Activated naive CD4-positive, alpha-beta T cell treated with anti-CD3 and anti-CD28 coated beads, Interleukin-2, amount 50 U/mL, for 24 hours (primary cell): ENCODE data around the gene TAF11L14.

Source experiments
- H3K27ac Mint-ChIP-seq: one replicate; pipeline ENCODE4 v1.8.0; 2021; ENCODE audit warnings: mild to moderate bottlenecking, mixed read lengths
- H3K27me3 Mint-ChIP-seq: one replicate; pipeline ENCODE4 v1.8.0; 2021; ENCODE audit warnings: mixed read lengths
- H3K36me3 Mint-ChIP-seq: one replicate; pipeline ENCODE4 v1.8.0; 2021; ENCODE audit warnings: mixed read lengths
- H3K4me1 Mint-ChIP-seq: one replicate; pipeline ENCODE4 v1.8.0; 2021; ENCODE audit warnings: mixed read lengths
- H3K4me3 Mint-ChIP-seq: one replicate; pipeline ENCODE4 v1.8.0; 2021; ENCODE audit warnings: mild to moderate bottlenecking, mixed read lengths
- H3K9me3 Mint-ChIP-seq: one replicate; pipeline ENCODE4 v1.8.0; 2021; ENCODE audit warnings: mixed read lengths

Gene TAF11L14

GRCh38 chr5:17655921-17656320, 21.7 kb downstream of the TAF11L14 start:
- H3K4me1 Mint-ChIP-seq = no peaks in the 10 kb centered on the region
- no peak overlapping the region for H3K4me3 Mint-ChIP-seq
- H3K9me3 Mint-ChIP-seq = no peaks in the 10 kb centered on the region
- H3K27ac Mint-ChIP-seq = no peak overlapping the region
- H3K36me3 Mint-ChIP-seq = no peaks in the 10 kb centered on the region
- H3K27me3 Mint-ChIP-seq = no peaks in the 10 kb centered on the region

- peaks cover 24% of the 10 kb centered on the region for H3K9me3 Mint-ChIP-seq
- no peak overlapping the region for H3K27ac Mint-ChIP-seq
- H3K36me3 Mint-ChIP-seq = no peaks in the 10 kb centered on the region
- no peaks in the 10 kb centered on the region for H3K27me3 Mint-ChIP-seq
- no peaks in the 10 kb centered on the region for H3K4me1 Mint-ChIP-seq
- H3K4me3 Mint-ChIP-seq = no peak overlapping the region
Measured at GRCh38 chr5:17663182-17663581, 28.9 kb downstream of the TAF11L14 start.

- Mint-ChIP-seq H3K27me3 (no peaks in the 10 kb centered on the region), H3K4me3 (no peak overlapping the region), H3K4me1 (no peaks in the 10 kb centered on the region), H3K36me3 (no peaks in the 10 kb centered on the region), H3K9me3 (peaks cover 24% of the 10 kb centered on the region), H3K27ac (no peak overlapping the region)
Measured at GRCh38 chr5:17665836-17666235, 31.6 kb downstream of the TAF11L14 start.

DNA sequence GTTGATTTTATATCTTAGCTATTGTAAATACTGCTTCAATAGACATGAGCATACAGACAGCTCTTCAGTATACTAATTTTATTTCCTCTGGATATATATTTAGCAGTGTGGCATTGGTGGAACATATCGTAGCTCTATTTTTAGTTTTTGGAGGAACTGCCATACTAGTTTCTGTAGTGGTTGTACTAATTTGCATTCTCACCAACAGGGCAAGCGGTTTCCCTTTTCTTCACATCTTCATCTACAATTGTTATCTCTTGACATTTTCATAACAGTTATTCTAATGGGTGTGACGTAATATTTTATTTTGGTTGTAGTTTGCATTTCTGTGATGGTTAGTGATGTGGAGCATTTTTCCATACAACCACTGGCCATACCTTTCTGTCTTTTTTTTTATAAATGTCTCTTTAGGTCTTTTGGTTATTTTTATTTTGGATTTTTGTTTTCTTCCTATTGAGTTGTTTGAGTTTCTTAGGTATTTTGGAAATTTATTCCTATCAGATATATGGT, 32.5 kb downstream of the TAF11L14 start:
- H3K9me3 Mint-ChIP-seq = peaks cover 28% of the 10 kb centered on the region
- no peaks in the 10 kb centered on the region for H3K36me3 Mint-ChIP-seq
- no peaks in the 10 kb centered on the region for H3K4me1 Mint-ChIP-seq
- H3K27ac Mint-ChIP-seq = no peak overlapping the region
- H3K4me3 Mint-ChIP-seq = no peak overlapping the region
- H3K27me3 Mint-ChIP-seq = no peaks in the 10 kb centered on the region

DNA sequence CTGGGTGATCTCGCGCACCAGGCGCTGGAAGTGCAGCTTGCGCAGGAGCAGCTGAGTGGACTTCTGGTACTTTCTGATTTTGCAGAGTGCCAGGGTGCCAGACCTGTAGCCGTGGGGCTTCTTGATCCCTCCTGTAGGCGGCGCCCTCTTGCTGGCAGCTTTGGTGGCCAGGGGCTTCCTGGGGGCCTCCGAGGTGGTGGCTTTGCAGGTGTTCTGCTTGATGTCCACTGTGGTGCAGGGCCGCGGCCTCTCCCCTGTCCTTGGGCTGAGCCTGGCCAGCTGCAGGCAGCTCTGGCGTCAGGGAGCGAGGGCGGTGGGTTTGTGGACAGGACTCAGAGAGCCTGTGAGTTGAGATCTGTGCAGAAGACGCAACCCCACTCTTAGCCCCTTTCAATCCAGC, 36.1 kb downstream of the TAF11L14 start:
- Mint-ChIP-seq H3K4me1 (no peaks in the 10 kb centered on the region), H3K27me3 (no peaks in the 10 kb centered on the region), H3K27ac (no peak overlapping the region), H3K36me3 (no peaks in the 10 kb centered on the region), H3K9me3 (peaks cover 21% of the 10 kb centered on the region), H3K4me3 (no peak overlapping the region)

- Mint-ChIP-seq H3K27me3 (no peaks in the 10 kb centered on the region), H3K4me1 (no peaks in the 10 kb centered on the region), H3K36me3 (no peaks in the 10 kb centered on the region), H3K9me3 (peaks cover 5% of the 10 kb centered on the region), H3K4me3 (no peak overlapping the region), H3K27ac (no peak overlapping the region)
Measured at GRCh38 chr5:17678751-17679324, 44.6 kb downstream of the TAF11L14 start.

DNA sequence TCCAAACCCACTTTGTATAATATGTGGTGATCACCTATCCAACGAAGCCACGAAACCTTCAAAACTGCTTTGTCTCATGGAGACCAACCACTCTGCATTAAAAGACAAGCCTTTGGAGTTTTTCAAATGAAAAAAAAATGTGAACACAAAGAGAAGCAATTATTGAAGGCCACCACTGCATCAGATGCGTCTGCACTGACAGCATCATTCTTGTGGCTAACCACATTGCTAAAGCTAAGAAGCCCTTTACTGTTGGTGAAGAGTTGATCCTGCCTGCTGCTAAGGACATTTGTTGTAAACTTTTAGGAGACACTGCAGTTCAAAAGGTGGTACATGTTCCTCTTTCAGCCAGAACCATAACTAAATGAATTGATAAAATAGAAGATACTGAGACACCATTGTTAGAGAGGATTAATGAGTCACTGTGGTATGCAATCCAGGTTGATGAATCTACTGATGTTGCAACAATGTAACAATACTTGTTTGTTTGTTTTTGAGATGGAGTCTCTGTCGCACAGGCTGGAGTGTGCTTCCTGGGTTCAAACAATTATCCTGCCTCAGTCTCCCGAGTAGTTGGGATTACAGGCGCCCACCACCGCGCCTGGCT, 45.4 kb downstream of the TAF11L14 start:
- Mint-ChIP-seq H3K4me1 (no peaks in the 10 kb centered on the region), H3K27ac (no peak overlapping the region), H3K27me3 (no peaks in the 10 kb centered on the region), H3K36me3 (no peaks in the 10 kb centered on the region), H3K9me3 (peaks cover 5% of the 10 kb centered on the region), H3K4me3 (no peak overlapping the region)

GRCh38 chr5:17680737-17681136, 46.5 kb downstream of the TAF11L14 start:
- H3K36me3 Mint-ChIP-seq = no peaks in the 10 kb centered on the region
- H3K4me1 Mint-ChIP-seq = no peaks in the 10 kb centered on the region
- H3K27me3 Mint-ChIP-seq = no peaks in the 10 kb centered on the region
- H3K27ac Mint-ChIP-seq = no peak overlapping the region
- H3K9me3 Mint-ChIP-seq = peaks cover 5% of the 10 kb centered on the region
- H3K4me3 Mint-ChIP-seq = no peak overlapping the region
